GM18909 (cell line): ENCODE data around the gene RIMOC1.

Experiments used
- ATAC-seq: cut with Tn5 transposase; IDR thresholded peaks from one replicate; pipeline ENCODE4 v1.9.1; 2021; ENCODE audit warnings: mild to moderate bottlenecking; ENCODE audit not compliant: unreplicated experiment, poor library complexity

RIMOC1 gene, protein sequence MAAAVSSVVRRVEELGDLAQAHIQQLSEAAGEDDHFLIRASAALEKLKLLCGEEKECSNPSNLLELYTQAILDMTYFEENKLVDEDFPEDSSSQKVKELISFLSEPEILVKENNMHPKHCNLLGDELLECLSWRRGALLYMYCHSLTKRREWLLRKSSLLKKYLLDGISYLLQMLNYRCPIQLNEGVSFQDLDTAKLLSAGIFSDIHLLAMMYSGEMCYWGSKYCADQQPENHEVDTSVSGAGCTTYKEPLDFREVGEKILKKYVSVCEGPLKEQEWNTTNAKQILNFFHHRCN

DNA sequence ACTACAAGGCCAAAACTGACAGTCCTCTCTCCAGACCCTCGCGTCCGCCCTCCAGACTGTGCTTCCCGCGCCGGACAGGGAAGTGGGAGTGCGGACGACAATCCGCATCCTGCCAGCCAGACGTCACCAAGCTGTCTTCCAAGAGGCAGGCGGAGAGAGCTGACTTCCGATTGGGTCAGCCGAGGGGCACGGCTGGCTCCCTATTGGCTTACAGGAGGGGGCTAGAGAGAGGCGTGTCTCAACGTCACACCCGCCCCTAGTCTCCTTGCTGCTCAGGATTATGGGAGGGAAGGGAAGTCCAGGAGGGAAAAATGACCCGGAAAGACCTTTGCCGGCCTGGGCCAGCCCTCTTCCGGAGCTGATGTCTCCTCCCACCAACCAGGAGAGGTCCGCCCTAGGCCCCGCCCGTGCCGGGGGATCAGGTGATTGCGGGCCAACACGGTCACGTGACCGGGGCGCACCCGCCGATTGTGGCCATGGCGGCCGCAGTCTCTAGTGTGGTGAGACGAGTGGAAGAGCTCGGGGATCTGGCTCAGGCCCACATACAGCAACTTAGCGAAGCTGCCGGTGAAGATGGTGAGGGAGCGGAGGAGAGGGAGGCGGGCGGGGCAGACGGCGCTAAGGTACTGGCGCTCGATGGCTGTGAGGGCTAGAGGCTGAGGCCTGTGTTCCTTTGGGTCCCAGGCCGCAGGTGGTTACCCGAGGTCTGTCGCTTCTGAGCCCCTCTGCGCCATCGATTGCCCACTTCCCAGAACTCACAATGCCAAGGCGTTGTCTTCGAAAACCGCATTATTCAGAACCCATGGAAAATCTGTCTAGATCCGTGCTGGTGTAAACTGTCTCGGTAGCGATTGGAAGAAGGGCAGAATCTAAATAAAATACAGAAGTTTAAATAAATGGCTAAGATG, at the start of gene RIMOC1:
Gene RIMOC1, plus strand, starts transcription at position 453 of the 908 bp plus-strand sequence. Its CDS starts 24 bp downstream, at position 477.
- peak; percentile 99 for ATAC-seq

DNA sequence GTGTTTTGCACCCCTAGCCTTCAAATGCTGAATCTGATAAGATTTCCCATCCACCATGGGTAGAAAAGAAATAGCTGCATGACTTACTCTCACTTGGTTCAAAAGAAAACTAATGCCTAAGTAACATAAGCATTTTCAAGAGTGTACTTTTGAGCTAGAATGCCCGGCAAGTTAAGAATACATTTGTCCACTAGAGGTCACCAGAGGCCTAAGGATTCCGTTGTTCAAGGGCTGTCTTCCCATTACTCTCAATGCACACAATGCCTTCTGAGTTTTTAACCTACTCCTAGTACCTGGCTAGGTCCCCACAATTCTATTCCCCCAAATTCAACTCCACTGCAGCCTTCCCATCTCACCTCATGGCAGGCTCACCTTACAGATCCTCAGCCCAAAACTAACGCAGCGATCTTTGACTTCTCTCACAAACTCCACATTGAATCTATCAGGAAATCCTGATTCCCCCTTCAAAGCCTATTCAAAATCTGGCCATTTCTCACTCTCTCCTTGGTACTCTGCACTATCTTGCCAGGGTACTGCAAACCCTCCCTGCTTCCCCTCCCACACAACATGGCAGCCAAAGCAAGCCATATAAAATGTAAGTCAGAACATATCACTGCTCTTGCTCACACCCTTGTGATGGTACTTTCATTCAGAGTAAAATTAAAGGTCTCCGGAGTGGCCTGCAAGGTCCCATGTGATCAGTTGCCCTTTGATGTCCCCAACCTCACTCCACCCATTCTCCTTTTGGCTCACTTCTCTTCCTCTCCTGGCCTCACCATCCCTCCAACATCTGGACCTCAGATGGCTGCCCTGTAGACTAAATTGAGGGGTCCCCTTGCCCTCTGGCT, 47.3 kb upstream of the RIMOC1 start:
- peak; percentile 91 for ATAC-seq

DNA sequence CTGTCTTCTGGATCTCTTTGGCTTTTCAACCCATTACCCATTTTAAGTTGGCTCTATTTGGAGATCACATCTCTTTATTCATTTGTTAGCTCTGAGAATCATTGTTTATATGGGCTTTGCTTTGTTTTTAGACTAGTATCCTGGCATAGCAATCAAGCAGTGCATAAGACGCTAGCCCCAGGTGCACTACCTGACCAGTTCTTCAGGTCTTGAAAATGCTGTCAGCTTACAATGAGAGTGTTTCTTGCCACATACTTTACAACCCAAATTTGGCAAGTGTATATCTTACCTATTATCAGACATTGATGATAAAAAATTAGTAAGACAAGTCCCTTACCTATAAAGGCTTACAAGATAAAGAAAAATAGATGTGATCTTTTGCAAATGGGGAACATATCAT, 46.2 kb upstream of the RIMOC1 start:
- ATAC-seq: no peak

DNA sequence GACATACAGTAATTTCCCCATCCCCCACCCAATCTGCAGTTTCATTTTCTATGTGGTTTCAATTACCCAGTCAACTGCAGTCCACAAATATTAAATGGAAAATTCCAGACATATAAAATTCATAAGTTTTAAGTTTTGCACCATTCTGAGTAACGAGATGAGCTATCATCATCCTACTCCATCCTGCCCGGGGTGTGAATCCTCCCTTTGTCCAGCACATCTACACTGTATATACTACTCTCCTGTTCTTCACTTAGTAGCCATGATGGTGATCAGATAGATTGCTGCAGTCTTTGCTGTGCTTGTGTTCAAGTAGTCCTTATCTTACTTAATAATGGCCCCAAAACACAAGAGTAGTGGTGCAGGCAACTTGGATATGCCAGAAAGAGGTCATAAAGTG, 45.3 kb upstream of the RIMOC1 start:
- no peak for ATAC-seq

DNA sequence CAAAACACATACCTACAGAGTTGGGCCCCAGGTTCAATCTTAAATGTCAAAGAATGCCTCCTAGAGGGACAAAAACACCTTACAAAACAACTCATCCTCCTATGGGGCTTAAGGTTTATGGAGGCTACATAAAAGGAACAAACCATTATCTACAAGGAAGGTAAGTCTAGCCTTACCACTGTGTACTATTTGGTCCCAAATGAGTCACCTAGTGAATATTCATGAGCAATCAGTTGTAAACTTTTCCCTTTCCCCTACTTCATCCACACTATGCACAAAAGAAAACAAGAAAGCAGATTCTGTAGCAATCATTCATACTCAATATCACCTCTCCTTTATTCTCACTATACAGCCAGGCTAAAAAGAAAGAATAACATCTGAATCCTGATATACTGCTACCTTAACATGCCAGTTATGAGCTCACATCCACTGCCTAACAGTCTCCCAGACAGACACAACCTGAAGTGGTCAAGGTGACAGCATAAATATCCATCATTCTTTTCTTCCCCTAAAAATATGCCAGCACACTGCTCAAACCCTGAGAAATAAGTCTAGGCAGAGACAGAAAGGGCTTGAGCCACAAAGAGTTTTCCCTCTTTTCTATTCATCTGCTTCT, 40.2 kb upstream of the RIMOC1 start:
- peak; percentile 59 for ATAC-seq

DNA sequence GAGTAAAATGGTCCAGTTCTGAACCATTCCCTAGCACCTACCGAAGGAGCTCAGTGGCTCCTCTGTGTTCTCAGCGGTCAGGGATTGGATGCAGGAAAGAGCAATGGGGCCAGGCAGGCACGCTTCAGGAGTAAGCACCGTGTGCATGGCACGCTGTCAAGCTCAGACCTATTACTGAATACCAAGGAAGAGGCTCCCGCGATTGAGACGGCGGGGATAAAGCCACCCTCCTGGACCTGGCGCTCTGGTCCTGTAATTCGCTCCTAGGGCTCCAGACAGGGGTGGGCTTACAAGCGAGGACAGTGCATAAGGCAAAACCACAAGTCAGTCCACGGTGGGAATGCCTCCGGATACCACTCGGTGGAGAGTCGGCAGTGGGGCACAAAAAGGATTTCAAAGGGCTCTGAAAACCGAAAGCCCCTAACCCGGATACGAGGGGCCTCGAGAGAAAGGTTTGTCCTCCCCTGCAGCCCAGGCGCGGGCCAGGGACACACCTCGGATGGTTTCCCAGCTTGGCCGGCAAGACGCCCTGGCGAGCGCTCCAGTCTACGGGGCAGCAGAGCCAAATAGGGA, 34.9 kb upstream of the RIMOC1 start:
- ATAC-seq: no peak

DNA sequence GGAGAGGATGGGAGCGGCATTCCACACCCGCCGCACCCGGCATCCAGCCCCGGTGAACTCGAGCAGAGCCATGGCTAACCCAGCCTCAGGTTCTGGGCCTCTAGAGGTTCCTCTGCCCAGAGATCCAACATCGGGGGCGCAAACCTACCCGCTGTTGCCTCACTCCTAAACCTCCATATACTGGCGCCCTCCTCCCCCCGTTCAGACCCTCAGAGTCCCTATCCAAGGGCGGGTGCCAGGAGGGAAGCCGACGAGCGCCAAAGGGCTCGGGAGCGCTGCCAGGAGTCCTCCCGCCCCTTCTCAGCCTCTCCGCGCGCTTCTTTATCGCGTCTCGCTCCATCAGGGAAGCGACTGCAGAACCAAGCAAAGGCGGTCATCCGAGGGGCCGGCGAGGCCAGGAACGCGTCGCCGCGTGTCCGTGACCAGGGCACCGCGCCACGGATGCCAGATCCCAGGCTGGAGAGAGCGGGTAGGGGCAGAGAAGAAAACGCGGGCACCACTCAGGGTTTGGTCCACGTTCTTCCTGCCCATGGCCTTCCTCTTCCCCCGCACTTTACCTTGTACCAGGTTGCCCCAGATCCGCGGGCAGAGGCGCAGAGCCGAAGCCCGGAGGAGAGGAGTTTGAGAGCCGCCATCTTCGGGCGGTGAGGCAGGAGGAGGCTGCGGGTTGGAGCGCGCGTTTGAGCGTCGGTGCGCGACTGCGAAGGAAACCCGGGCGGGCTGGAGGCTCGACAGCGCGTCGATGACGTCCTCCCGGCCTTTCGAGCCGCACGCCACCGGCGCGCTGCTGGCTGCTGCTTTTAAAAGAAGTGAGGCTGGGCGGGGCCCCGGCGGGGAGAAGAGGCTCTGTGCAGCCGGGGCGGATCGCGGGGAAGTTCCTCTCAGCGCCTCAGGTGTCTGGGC, 34.2 kb upstream of the RIMOC1 start, which contains the start of gene OXCT1:
Gene OXCT1, minus strand, starts transcription at position 702 of the 903 bp plus-strand sequence. Its CDS starts 67 bp downstream, at position 635.
- peak; percentile 92 for ATAC-seq

DNA sequence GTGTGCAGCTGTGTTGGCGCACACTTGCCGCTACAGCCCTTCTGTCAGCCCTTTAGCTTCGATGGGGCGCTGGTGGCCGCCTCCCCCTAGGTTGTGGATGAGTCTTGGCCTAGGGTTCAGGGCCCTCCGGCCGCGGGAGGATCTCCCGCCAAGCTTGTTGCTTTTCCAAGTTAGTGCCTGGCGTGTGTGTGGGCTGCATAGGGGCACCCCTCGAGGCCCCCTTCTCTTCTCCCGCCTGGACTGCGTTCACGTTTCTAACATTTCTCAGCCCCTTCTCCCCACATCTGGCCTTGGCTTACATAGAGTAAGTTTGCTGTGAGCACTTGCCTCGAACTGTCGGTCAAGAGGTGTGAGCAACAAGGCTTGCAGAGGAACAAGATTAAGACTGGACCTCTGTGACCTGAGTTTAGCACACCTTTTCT, 33.5 kb upstream of the RIMOC1 start:
- no peak for ATAC-seq

DNA sequence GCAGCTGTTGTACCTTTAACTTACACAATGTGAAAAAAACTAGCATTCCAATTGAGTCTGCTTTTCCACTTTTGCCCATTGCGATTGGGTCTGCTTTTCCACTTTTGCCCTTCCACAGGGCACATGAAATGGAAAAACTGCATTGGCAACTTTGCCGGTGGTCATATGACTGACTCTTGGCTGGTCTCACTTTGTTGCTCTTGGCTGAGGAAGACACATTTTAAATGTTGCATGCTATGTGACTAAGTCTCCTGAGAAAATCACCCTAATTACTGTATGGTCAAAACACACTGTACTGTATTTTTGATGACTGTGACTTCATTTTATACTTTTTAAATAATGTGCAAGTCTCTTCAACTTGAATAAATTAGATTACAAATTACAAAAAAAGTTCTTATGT, 32.3 kb upstream of the RIMOC1 start:
- ATAC-seq: no peak

DNA sequence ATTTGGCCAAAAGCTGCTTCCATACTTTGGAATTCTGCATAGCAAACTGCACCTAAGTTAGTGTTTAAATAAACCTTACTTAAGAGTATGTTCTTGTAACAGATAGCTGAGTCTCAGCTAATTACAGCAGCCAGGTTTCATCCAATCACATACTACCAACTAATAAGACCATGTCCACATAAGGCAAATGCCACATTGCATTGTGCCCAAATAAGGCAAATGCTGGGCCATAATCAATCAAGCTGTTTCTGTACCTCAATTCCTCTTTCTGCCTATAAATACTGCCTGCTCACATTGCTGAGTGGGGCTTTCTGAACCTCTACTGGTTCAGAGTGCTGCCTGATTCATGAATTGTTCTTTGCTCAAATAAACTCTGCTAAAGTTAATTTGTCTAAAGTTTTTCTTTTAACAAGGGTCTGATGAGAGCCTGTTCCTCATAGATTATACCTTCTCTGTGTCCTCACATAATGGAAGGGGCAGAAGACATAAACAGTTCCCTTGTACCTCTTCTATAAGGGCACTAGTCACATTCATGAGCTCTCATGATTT, 29.6 kb upstream of the RIMOC1 start:
- ATAC-seq: no peak

DNA sequence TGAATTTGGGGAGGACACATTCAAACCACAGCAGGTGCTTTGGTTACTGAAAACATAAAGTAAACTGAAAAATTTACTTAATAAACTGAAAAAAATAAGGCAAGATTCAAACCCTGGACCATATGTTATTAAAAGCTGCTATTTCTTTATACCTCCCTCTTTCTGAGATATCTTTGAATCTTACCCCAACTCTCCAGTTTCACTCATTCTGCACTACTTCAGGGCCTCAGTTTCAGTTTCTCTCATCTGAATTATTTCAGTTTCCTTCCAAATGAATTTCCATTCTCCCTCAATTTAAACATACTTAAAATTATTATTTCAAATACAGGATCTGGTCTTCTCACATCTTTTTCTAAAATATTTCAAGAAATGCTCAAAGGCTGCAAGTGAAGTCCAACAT, 29.0 kb upstream of the RIMOC1 start:
- no peak for ATAC-seq

DNA sequence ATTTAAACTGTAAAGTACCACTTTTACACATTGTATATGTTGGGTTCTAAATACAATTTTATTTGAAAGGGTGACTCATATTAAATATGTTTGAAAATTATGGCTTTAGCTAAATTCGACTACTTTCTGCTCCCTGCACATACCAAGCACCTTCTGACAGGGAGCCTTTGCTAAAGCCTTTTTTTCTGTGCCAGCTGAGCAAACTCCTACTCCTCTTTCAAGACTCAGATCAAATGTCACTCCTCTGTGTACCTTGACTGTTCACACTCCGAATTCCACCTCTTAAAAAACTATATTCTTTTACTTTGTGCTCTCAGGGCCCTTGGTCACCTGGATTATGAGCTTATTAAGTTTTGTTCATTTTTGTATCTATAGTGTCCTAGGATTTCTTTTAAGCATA, 27.5 kb upstream of the RIMOC1 start:
- no peak for ATAC-seq

DNA sequence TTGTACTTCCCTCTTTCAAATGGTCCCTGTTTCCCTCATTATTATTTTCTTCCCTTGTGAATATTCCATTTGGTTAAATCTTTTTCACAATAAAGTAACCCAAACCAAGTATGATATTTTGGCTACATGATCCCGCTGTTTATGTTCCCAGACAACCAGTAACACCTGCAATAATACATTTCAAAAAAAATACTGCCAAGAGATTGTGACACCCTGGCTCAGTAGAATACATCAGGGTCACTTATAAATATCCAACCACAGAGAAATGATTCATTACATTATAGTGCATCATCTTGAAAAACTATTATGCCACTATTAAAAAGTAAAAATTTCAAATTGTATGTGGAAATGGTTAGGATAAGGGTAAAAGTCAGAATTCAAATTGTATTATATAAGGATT, 26.7 kb upstream of the RIMOC1 start:
- no peak for ATAC-seq

DNA sequence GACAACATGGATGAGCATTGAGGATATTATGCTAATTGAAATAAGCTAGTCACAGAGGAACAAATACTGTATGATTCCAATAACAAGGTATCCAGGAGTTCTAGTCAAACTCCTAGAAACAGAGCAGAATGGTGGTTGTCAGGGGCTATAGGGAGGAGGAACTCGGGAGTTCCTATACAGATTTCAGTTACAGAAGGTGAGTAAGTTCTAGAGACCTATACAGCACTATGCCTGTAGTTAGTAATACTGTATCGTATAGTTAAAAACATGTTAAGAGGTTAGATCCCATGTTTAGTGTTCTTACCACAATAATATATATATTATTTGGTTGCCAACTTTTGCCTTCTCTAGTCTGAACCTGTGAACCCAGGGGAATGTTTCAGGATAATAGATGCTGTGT, 26.0 kb upstream of the RIMOC1 start:
- ATAC-seq: peak; percentile 60

DNA sequence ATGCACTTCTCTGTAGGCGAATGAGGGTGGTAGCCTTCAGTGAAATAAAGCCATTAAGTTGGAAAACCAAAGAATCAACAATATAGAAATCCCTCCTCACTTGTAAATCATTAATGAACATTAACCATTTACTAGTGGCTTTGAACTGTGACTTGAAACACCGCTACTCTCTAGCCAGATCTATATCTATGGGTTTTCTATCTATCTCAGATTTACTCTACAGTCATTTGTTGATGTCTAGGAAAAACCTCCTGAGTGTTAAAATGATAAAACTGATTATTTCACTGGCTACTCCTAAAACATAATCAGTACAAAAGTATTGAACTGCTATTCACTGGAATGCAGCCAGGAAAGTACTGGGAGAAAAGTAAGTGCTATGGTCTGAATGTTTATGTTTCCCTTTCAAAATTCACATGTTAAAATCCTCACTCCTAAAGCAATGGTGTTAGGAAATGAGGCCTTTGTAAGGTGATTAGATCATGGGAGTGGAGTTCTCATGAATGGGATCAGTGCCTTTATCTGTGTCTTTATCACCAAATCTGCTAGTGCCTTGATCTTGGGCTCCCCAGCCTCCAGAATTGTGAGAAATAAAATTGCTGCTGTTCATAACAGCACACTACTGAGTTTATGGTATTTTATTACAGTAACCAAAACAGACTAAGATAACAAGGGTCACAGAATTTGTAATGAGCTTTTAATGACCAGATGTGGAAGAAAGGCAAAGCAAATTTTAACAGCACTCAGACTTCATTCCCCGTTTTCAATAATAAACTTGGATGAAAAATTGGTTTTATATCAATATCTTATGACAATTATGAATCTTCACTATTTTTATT, 25.3 kb upstream of the RIMOC1 start:
- peak; percentile 73 for ATAC-seq

DNA sequence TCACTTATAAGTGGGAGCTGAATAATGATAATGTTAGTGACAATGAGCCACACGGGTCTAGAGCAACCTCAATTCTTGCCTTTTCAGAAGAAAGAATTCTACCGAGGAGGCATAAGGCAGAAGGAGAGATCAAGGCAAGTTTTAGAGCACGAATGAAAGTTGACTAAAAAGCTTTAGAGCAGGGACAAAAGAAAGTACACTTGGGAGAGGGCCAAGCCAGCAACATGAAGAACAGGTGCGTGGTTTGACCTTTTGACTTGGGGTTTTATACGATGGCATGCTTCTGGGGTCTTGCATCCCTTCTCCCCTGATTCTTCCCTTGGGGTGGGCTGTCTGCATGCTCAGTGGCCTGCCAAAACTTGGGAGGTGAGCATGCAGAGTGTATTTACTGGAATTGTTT, 21.4 kb upstream of the RIMOC1 start:
- ATAC-seq: no peak

DNA sequence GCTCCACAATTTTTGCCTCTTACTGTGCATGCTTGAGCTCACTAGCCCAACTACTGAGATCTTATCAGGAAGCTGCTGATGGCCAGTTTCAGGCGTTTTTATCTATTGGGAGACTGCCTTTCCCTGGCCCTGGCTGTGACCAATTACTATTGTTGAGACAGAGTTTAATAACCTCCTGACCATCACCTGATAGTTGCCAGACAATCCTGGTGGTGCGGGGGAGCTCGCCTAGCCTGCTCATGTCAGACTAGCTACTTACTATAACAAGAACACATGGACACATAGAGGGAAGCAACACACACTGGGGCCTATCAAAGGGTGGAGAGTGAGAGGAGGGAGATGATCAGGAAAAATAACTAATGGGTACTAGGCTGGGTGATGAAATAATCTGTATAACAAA, 20.9 kb upstream of the RIMOC1 start:
- no peak for ATAC-seq

DNA sequence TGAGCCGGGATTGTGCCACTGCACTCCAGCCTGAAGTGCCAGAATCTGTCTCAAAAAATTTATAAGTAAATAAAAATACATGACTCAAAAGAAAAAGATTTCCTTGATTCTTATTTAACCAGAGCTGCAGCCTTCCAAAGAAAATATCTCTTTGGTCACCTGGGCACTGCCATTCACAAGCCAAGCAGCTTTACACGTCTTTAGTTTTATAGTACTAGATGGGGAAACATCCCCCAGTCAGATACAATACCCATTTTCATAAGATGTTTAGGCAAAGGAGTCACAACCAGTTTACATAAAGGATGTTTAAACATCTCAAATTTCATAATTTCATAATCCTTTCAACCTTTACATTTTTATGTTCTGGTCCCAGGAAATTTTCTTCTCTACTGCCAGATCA, 20.2 kb upstream of the RIMOC1 start:
- no peak for ATAC-seq
